ENCODE measurements around the gene KIRREL3.

KIRREL3 gene

DNA sequence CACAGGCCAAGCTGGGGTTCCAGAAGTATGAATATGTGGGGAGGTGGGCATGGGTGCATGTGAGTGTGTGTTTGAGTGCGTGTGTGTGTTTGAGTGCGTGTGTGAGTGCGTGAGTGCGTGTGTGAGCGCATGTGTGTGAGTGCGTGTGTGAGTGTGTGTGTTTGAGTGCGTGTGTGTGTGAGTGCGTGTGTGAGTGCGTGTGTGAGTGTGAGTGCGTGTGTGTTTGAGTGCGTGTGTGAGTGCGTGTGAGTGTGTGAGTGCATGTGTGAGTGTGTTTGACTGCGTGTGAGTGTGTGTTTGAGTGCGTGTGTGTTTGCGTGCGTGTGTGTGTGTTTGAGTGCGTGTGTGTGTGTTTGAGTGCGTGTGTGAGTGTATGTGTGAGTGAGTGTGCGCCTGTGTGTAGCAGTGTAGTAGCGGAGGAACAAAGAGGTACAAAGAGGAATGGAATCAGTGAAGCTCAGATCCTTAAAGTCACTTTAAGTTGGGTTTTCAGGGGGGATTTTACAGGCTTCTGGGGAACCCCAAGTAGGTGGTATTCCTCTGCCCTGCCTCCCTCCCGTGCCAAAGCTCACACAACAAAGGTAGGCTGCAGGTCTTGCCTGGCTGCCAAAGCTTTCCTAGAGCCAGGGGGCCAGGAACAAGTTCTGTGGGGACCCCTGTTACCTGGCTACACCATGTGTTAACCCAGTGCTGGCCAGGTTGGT is 137.1 kb downstream of the KIRREL3 start:
- DNase-seq: no peak

DNA sequence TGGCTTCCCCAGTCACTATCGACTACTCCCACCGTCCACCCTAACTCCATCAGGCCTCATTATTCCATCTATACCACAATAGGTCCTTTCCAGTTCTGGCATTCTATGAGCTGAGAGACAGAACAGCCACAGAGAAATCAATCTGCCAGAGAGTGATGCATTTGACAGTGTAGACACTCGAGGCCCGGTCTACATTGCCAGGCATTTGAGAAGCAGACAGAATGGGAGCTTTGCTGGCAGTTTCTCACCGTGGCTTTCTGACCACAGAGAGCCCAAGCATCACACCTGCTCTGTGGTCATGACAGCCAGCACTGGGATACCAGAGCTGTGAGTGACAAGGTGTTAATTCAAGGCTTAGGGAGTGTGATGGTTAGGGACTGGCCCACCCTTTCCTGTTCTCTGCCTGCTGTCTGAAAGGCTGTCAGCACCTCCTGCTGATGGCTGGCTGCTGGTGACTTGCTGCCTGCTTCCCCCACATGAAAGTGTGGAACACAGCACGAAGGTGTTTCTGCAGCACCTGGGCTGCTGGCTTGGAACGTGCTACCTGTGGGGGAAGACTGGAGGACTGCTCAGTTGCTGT is 137.8 kb downstream of the KIRREL3 start:
- no peak for DNase-seq

DNA sequence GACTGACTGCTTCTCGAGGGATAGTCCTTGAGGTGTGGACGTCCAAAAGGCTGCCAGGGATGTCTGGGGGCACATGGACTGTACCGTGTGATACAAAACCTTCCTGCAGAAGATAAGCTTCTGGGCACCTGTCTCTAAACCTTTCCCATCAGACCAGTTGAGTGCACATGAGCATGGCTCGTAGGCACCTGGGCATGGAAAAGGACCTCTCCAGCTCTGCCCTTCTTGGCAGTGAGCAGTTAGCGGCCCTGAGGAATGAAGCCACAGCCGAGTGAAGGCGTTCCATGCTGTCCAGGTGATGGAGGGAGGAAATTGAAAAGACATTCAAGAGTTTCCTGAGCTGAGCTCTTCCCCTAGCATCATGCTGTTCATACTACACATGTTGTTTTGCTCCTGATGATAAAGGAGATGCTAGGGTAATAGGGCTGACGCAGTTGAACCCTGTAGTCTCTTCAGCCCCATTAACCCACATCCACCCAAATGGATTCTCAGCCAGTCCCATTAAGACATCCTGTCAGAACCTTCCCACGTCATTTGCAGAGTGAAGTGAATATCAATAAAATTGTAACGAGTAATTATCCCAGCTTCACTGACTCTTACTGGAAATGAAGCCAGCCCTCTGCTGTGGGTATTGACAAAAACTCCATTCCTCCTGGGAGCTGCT is 138.6 kb downstream of the KIRREL3 start:
- DNase-seq: no peak

DNA sequence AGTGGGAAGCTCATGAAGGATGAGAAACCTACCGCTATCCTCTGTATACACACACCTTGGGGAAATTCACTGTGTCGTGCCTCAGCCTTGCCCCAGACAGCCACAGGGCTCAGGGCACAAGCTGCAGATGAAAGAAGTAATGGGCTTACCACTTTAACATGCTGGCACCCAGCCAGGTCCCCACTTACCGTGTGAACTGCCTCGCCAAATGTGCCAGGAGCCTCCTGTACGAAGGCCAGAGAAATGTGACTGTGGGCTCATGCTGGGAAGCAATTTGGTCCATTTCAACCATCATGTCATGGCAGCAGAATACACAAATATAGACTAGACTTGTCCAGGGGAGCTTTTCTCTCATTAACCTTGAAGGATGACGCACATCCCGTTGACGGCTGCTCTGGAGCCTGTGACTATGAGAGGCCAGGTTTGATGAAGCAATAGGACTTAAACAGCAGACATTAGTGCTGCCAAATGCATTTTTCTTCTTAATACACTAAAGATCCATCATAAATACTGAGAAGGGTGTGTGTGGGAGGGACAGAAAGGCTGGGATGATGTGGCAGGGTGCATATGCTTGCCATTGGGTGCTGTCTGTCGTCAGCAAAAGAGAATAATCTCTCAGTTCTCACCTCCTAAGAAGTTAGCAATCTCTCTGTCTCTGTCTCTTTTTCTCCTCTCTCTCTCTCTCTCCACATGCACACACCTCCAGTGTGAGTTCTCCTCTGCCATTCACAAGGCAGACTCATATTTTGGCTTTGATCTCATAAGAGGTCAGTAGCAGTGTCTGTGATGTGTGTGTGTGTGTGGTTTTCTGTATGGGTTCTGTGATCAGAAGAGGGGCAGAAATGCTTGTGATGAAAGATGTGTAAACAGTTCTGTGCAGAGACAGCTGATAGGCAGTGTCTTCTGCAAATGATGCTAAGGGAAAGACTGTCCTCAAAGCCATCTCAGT is 142.4 kb downstream of the KIRREL3 start:
- DNase-seq: no peak

DNA sequence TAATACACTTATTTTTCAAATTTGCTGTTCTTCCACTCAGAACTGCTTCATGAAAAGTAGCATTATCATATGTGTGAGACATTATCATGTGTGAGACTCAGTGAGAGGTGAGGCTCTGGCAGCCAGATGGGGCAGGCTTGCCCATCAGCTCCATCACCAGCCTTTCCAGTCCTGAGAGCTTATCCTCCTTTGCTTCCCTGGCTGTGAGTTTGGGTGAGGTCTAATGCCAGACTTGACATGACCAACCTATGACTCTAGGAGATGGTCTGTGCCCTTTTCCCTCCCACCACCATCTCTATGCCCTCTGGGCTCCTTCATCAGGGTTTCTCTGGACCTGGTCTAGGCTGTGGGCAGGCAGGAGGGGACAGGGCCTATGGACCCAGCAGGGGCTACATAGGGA is 145.0 kb downstream of the KIRREL3 start:
- no peak for DNase-seq

DNA sequence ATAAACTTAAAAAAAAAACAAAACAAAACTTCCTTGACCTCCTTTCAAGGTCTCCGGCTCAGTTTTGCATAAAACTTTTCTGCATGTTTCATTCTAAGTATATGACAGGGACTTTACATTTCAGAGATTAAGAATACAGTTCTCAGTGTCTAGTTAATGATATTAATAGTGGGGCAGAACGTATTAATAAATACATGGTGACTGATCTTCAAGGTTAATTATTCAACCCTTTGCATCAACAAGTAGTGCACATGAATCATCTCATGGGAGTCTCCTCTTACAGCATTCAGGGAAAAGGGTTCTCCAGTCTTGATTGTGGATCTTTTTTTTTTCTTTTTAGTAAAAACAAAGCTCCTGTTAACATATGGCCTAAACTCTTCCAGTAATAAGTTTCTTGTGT is 146.8 kb downstream of the KIRREL3 start:
- no peak for DNase-seq

DNA sequence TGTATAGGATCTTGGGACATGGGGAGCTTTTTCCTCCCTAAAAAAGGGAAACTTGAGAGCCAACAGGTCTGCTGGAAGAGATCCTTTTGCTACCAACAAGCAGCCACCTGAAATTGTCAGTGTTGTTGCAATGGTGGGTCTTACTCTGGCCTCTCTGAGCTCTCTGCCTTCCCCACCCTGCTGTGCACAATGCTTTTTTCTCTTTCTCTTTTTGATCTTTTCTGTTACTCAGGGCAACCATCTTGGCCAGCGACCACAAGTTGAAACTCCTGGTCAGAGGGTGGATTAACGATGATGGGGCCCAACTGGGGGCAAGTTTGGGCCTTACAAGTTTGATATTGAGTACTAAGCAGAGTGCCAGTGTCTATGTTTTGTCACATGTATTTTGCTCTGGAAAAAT is 155.8 kb downstream of the KIRREL3 start:
- DNase-seq: no peak

DNA sequence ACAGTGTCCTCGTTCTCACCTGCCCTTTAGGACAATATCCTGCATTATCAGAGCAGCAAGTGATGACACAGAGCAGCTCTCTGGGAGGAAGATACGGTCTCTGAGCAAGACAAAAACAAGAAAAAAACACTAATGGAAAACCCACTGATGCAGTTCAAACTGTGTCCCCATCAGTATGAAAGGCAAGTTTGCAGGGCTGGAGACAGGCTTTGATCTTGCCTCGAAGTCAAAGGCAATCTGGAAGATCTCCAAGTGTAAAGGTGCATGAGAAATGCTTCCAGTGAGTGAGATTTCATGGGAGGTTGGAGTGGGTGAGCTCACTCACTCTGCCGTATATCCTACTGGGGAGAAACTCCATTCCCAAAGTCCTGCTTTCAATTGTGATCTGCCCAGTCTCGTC is 157.5 kb downstream of the KIRREL3 start:
- DNase-seq: no peak

DNA sequence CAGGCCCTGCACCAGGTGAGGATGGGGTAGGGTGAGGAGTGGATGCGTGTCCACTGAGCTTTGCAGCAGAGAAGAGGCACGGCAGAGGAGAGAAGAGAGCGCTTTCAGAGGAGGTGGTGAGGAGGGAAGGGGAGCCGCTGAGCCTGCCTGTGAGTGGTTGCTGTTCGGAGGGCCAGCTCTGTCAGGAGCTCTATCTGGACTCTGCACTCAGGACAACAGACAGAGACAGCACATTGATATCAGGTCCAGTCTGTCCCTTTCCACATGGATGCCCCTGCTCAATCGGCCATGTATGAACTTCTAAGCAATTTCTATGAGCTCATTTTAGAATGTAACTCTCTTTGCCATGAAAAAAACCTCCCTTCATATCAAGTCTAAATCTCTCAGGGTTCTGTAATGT is 158.6 kb downstream of the KIRREL3 start:
- no peak for DNase-seq

DNA sequence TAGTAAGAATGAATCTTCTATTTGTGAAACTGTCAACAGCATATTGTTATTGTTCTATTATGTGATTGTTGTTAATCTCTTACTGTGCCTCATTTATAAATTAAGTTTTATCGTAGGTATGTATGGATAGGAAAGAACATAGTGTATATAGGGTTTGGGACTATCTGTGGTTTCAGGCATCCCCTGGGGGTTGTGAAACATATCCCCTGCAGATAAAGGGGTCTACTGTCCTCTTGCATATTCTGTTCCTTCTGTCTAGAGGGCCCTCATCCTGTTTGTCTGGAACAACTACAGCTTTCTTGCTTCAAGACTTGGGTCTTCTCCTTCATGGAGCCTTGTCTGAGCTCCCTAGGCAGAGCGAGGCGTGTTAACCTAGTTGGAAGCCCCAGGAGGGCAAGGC is 159.6 kb downstream of the KIRREL3 start:
- no peak for DNase-seq

DNA sequence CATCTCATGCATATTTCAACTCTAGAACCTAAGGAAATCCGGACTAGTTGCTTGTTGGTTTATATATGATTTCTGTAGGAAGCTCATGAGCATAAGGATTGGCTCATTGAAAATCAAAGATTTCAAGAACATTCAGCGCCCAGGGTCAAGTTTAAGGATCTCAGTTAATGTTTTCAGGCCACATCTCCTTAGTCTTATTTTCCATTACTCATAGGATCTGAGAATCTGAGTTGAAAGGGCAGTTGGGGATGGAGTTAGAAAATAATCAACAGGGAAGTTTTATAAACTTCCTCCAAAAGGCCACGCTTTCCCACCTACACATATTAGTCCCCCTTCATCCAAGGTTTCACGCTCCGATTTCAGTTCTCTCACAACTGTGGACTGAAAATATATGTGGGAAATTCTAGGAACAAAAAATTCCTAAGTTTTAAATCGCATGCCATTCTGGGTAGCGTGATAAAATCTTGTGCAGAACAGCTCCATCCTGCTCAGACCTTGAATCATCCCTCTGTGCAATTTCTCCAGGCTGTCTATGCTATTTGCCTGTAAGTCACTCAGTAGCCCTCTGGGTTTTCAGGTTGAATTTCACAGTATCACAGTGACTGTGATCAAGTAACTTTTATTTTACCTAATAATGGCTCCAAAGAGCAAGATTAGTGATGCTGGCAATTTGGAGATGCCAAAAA is 160.2 kb downstream of the KIRREL3 start:
- peak; percentile 48 for DNase-seq

DNA sequence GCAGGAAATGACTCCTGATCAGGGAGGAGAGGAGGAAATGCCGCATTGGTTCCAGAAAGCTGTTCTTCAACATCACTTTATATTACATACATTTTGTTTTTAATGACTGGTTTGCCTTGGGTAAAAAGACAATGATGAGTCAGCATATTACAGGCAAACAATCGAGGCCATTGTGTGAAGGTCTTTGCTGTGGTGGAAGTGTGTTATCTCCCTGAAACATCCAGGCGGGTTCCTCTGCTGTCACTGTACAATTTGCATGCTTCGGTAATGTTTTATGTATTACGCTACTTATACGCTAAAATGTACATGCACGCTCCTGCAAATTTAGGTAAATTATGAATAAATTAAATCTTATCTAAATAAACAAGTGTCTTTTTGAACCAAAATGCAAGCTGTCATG is 161.1 kb downstream of the KIRREL3 start:
- no peak for DNase-seq

DNA sequence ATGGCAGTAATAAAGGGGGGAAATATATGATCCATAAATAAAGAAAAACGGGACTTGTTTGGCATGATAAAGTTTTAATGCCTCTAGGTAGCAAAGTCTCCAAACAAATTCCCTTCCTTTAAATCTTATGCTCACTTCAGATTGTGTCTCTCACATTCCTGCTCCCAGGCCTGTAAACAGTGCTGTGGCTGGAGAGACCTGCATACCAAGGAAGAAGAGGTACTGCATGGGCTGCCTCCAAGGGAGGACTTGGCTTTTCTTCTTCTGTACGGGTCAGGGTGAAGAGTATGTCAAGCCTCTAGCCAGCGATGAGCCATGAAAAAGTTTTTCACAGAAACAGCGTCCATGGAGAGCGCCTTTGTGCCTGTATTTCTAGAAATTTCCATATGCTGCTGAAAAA is 161.8 kb downstream of the KIRREL3 start:
- no peak for DNase-seq

DNA sequence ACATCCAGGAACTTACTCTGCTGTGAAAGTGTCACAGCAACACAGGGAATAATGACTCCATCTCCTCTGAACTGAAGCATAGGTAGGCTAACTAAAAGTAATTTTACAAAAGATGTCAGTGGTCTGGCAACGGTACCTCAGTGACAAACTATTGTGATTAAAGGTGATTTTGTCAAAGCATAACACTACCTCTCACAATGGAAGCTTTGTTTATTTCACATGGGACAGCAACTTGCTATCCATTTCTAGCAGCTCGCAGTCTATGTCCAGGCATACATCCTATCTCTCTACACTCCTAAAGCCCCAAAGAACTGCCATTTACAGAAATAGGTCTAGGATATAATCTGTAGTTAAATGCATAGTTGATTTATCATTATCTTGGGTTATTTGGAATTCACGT is 163.0 kb downstream of the KIRREL3 start:
- no peak for DNase-seq

DNA sequence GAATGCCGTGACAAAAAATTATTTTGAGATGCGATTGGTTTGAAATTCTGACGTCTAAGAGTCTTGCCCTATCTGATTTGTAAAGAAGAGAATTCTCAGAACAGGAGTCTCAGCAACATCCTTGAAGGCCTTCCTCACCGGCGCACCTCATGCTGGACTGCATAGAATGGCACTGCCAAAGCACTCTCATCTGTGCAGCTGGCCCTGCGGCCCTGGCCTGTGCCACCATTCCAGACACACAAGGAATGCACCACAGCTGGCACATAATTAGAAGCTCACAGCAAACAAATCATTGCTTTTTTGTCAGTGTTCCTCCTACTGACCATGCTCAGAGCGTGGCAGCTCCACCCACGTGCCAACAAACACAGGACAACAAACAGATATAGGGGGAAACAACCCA is 166.0 kb downstream of the KIRREL3 start:
- DNase-seq: no peak

DNA sequence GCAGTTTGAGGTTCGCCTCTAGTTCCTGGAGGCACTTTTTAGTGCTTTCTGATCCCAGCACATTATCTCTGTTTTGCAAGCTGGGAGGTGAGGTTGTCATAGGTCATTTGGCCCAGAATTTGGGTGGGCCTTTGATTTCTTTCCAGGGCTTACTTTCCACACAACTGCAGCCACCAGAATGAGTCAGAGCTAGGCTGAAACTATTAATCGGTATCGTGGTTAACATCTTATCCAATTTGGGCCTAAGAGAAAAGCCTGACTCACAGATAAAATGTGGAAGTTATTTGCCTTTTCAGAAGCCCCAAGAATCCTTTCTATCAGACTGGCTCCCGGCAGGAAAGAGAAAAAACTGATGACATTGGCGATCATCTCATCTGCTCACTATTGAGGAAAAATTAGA is 166.4 kb downstream of the KIRREL3 start:
- peak; percentile 93 for DNase-seq

DNA sequence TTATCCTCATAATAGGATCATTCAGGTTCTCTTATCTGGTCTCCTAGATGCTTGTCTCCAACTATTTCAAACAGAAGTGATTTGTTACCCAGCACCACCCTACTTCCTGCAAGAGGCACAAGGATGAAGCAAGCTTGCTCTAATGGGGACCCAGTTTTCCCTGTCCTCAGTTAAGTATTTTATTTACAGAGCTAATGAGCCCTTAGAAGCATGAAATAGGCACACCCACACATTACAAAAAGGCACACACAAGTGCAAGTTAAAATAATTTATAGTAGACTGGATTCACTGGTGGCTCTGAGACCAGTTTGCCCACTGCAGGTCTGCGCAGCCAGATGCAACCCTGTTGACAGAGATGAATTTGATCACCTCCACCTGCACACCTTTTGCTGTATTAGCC is 167.5 kb downstream of the KIRREL3 start:
- no peak for DNase-seq

DNA sequence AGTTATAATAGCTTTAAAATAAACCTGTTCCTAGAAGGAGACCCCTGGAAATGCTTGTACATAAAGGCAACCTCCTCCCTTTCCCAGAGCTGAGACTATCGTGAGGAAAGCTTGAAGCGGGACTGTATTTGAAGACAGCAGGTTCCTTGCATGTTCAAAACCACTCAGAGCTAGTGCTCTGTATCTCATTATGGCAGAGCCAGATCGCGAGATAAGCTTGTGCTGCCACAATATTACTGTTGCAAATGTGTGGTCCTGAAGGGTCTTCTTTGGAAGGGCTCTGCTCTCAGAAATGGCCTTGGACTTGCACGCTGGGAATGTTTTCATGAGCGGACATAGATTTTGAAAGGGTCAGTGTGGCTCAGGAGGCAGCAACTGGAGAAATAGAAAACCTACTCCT is 168.2 kb downstream of the KIRREL3 start:
- no peak for DNase-seq

DNA sequence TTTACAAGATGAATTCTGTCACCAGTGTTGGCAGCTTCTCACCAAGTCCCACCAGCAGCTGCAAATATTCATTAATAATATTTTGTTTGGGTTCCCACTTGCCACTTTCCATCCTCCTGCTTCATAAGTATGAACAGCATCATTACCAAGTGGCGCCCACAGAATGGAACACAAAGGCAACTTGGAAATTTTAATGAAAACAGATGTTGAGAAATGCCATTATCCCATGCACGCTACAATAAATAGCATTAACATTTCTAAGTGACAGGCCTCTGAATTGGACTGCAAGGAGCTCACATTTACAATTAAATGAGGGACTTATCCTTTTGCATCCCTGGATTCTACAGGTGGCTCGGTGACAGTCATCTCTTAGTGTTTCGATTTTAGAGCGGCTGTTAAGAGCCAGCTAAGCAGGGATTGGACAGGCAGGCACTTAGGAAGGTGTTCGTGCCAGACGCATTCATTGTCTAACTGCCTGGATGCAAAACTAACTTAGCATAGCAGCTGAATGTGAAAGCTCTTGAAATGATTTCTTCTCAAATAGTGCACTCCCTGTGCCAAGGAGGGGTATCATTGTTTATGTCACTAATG is 170.3 kb downstream of the KIRREL3 start:
- DNase-seq: no peak

DNA sequence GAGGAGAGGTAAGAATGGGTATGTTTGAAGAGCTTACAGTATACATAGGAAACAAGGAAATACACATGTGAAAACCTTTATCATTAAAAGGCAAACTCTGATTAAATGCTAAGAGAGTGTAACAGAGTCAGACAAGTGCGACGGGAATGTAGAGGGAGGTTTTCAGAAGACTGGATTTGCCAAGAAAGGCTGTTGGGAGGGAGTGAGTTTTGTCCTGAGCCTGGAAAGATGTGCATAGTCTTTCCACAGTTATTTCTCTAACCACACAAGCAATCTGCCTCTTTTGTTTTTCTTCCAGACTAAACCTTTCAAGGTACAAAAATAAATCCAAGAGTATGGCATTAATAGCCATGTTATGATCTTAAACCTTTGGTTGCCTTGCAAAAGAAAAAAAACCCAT is 170.9 kb downstream of the KIRREL3 start:
- DNase-seq: no peak

DNA sequence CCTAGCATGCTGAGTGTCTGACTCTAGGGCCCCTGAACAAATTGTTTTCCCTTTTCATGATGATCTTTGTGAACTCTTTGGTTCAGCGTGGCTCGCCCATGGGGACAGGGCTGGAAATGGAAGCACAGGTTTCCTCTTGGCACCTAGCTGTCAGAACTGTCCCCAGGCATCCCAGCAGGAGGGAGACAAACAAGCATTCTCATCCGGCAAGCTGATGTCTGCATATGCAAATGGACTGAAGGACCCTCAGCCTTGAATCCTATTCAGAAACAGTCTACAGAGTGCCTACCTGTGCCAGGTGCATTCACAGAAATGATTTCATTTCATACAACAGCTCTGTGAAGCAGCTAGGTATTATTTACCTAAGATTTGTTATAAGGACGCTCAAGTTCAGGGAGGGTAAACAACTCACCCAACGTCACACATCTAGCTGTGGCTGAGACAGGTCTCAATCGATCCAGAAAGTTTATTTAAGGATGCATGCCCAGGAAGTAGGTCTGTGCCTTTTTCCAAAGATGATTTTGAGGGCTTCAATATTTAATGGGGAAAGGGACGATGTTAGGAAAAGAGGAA is 176.4 kb downstream of the KIRREL3 start:
- no peak for DNase-seq

DNA sequence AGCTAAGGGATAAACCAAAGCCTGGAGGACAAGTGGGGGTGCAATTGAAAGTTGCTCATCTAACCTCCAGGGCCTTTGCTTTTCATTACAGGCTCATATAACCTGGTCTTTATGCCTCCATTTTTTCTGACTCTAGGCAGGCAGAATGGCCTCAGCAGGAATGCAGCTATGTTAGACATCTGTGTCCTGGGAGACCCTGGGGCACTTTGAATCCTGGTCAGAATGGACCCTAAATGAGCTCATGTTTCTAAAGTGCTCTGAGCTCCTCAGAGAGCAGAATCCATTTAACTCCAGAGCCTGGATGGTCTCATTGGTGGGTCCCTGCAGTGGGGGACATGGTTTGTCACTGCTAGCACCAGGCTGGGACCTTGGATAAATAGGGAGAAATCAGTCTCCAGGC is 177.3 kb downstream of the KIRREL3 start:
- no peak for DNase-seq
